Vagina (tissue), 2 donors: ENCODE data around the gene SBSN. TPM values are rescaled to one million over a fixed set of nuclear protein-coding genes. Genes with fewer than 3 reads are reported as not detected.

Experiments
- DNase-seq, 2 donors: peaks; one replicate each; pipeline ENCODE4 v3.0.0-alpha.2; 2017; ENCODE audit errors: extremely low spot score in 2 of 2
- H3K27ac ChIP-seq: fragments of 200-600 bp; sonication (generic); one replicate; pipeline ENCODE4 v1.5.1; 2019
- H3K27me3 ChIP-seq: fragments of 200-600 bp; sonication (generic); one replicate; pipeline ENCODE4 v1.5.1; 2019
- H3K36me3 ChIP-seq, 2 donors: fragments of 200-600 bp; sonication (generic); one replicate each; pipeline ENCODE4 v1.5.1; 2017 to 2019
- H3K4me1 ChIP-seq: fragments of 200-600 bp; sonication (generic); one replicate; pipeline ENCODE4 v1.5.1; 2019
- H3K4me3 ChIP-seq, 2 donors: fragments of 200-600 bp; sonication (generic); 1 replicate in 1 of 2; 2 replicates in 1 of 2; pipeline ENCODE4 v1.5.1; 2016 to 2019
- H3K9me3 ChIP-seq: fragments of 200-600 bp; sonication (generic); one replicate; pipeline ENCODE4 v1.5.1; 2019
- CTCF ChIP-seq, 3 experiments: fragments of 450-650 bp in 2 of 3; fragments of 200-600 bp in 1 of 3; sonication (generic) in 1 of 3; IDR thresholded peaks; one replicate each; pipeline ENCODE4 v1.5.1; 2017 to 2019; ENCODE audit warnings: antibody characterized with exemption in 3 of 3, mild to moderate bottlenecking in 2 of 3, moderate library complexity in 2 of 3
- POLR2A ChIP-seq, 2 donors: fragments of 450-650 bp; IDR thresholded peaks; one replicate each; pipeline ENCODE4 v1.6.1; 2017; ENCODE audit warnings: antibody characterized with exemption in 2 of 2, mild to moderate bottlenecking in 2 of 2, moderate library complexity in 2 of 2
- POLR2AphosphoS5 ChIP-seq, 2 donors: sonication (generic); formaldehyde crosslinking; IDR thresholded peaks; one replicate each; pipeline ENCODE4 v1.9.0; 2017; ENCODE audit warnings: antibody characterized with exemption in 2 of 2, mild to moderate bottlenecking in 2 of 2, low read depth in 1 of 2; ENCODE audit not compliant: insufficient read depth in 1 of 2
- intact Hi-C: fragments of 100-400 bp; cut with DNase I; formaldehyde crosslinking; loops from one replicate; pipeline ENCODE4 v1.15.1; 2023
- total RNA-seq: library from RNA; depleted of rRNA; stranded (reverse); fragments of >200 nt; gene quantifications from one replicate; pipeline ENCODE4 v1.2.3, GENCODE V29; 2016

SBSN gene
- 162 TPM for total RNA-seq

- no peaks in the 10 kb centered on the region for H3K36me3 ChIP-seq
- peaks cover 3% of the 10 kb centered on the region for H3K4me1 ChIP-seq
- H3K9me3 ChIP-seq, result no peaks in the 10 kb centered on the region
- no peak for DNase-seq
- peak in 1 of 2 donors; percentile 43 for TF ChIP-seq POLR2AphosphoS5 (IDR thresholded peaks at IDR 0.05; ENCODE audit: insufficient read depth in 1 of 2, low read depth in 1 of 2)
- TF ChIP-seq POLR2A (IDR thresholded peaks at IDR 0.05), result no peak
- H3K4me3 ChIP-seq, result peak within 1 kb of the TSS in 1 of 2 donors; percentile 23
- intact Hi-C loops, result no loop called here
- H3K27ac ChIP-seq, result no peak within 1 kb of the TSS
- no peaks in the 10 kb centered on the region for H3K27me3 ChIP-seq
Measured at GRCh38 chr19:35528218-35529038, at the start of gene SBSN. Gene SBSN, minus strand, starts transcription at chr19:35528311. Its CDS starts 30 bp downstream, at chr19:35528281.

GRCh38 chr19:35571406-35571965 lies 43.4 kb upstream of the SBSN start:
- Histone ChIP-seq H3K4me3 (no peak overlapping the region), H3K27me3 (no peaks in the 10 kb centered on the region), H3K27ac (no peak overlapping the region), H3K4me1 (no peaks in the 10 kb centered on the region), H3K36me3 (no peaks in the 10 kb centered on the region), H3K9me3 (peaks cover 2% of the 10 kb centered on the region)
- intact Hi-C loops, result no loop called here
- DNase-seq, result no peak
- TF ChIP-seq POLR2A (IDR thresholded peaks at IDR 0.05), result no peak
- no peak for TF ChIP-seq POLR2AphosphoS5 (IDR thresholded peaks at IDR 0.05; ENCODE audit: insufficient read depth in 1 of 2, low read depth in 1 of 2)
- no peak for TF ChIP-seq CTCF (IDR thresholded peaks at IDR 0.05)

- TF ChIP-seq POLR2AphosphoS5 (IDR thresholded peaks at IDR 0.05; ENCODE audit: insufficient read depth in 1 of 2, low read depth in 1 of 2) (no peak), CTCF (IDR thresholded peaks at IDR 0.05) (no peak), POLR2A (IDR thresholded peaks at IDR 0.05) (no peak)
- H3K27me3 ChIP-seq, result no peaks in the 10 kb centered on the region
- H3K36me3 ChIP-seq, result no peaks in the 10 kb centered on the region
- peak in 1 of 2 donors; percentile 72 for DNase-seq
- intact Hi-C loops, result no loop called here
- no peak overlapping the region for H3K27ac ChIP-seq
- H3K4me1 ChIP-seq, result no peaks in the 10 kb centered on the region
- H3K4me3 ChIP-seq, result no peak overlapping the region
- no peaks in the 10 kb centered on the region for H3K9me3 ChIP-seq
Measured at GRCh38 chr19:35569281-35569781, 41.2 kb upstream of the SBSN start.

- no peaks in the 10 kb centered on the region for H3K27me3 ChIP-seq
- intact Hi-C loops, result no loop called here
- H3K9me3 ChIP-seq, result no peaks in the 10 kb centered on the region
- no peak for DNase-seq
- H3K4me1 ChIP-seq, result no peaks in the 10 kb centered on the region
- TF ChIP-seq POLR2A (IDR thresholded peaks at IDR 0.05) (no peak), CTCF (IDR thresholded peaks at IDR 0.05) (no peak), POLR2AphosphoS5 (IDR thresholded peaks at IDR 0.05; ENCODE audit: insufficient read depth in 1 of 2, low read depth in 1 of 2) (no peak)
- H3K4me3 ChIP-seq, result no peak overlapping the region
- H3K27ac ChIP-seq, result no peak overlapping the region
- H3K36me3 ChIP-seq, result no peaks in the 10 kb centered on the region
Measured at GRCh38 chr19:35566738-35567137, 38.6 kb upstream of the SBSN start.

- no peaks in the 10 kb centered on the region for H3K27me3 ChIP-seq
- DNase-seq, result no peak
- TF ChIP-seq POLR2AphosphoS5 (IDR thresholded peaks at IDR 0.05; ENCODE audit: insufficient read depth in 1 of 2, low read depth in 1 of 2) (no peak), CTCF (IDR thresholded peaks at IDR 0.05) (no peak), POLR2A (IDR thresholded peaks at IDR 0.05) (no peak)
- no peaks in the 10 kb centered on the region for H3K36me3 ChIP-seq
- no peak overlapping the region for H3K27ac ChIP-seq
- no peaks in the 10 kb centered on the region for H3K9me3 ChIP-seq
- intact Hi-C loops, result no loop called here
- no peak overlapping the region for H3K4me3 ChIP-seq
- H3K4me1 ChIP-seq, result no peaks in the 10 kb centered on the region
Measured at GRCh38 chr19:35565016-35565856, 37.1 kb upstream of the SBSN start.
